ENCODE measurements around the gene RSRC1. TPM values are rescaled to one million over a fixed set of nuclear protein-coding genes. Genes with fewer than 3 reads are reported as not detected.
A peak's percentile ranks its signal among the peaks of the same experiment; 100 is the strongest.

The RSRC1 gene
- total and polyA plus RNA-seq, 2 of the 13 experiments (the other 11 are each of a cell fraction or from before 2014, with no cell fraction given) = 4.9 to 63.0 TPM

DNA sequence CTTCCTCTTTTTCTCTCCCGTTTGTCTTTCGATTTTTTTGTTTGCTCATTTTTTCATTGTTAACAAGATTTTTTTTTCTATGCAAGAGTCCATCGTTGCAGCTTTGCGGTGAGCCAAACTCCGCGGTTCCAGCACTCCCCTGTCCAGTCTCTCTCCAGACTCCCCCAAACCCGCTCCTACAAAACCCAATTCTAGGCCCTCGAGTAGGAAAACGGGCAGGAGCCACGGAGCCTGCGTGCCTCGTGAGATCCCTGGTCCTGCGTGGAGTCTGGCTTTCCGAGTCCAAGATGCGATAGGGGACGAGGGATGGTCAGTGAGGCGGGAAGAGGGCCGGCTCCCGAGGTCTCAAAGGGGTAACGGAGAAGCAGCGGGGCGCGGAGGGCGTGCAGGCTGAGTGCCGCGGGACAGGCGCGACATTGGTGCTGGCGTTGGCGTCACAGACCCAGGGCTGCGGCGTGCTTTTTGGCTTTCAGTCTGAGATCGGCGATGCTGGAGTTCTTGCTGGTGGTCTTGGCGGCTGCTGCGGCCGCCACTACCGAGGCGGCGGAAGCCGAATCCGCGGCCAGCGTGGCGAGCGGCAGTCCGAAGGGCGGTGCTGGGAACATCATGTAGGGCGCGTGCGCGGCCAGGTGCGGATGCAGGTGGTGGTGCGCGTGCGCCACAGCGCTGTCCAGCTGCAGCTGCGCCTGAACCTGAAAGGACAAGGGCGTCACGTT lies 12.1 kb upstream of the RSRC1 start (continued):
- TF ChIP-seq, protein P1, sequence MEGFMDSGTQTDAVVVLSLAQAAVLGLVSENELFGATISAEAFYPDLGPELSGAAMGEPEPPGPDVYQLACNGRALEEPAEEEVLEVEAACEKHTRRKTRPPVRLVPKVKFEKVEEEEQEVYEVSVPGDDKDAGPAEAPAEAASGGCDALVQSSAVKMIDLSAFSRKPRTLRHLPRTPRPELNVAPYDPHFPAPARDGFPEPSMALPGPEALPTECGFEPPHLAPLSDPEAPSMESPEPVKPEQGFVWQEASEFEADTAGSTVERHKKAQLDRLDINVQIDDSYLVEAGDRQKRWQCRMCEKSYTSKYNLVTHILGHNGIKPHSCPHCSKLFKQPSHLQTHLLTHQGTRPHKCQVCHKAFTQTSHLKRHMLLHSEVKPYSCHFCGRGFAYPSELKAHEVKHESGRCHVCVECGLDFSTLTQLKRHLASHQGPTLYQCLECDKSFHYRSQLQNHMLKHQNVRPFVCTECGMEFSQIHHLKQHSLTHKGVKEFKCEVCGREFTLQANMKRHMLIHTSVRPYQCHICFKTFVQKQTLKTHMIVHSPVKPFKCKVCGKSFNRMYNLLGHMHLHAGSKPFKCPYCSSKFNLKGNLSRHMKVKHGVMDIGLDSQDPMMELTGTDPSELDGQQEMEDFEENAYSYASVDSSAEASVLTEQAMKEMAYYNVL (CRISPR knock-in tag; IDR thresholded peaks at IDR 0.05; ENCODE audit: borderline replicate concordance) = 0 out of 2 replicates have a peak, but pooled peaks have one; percentile 62
- TF ChIP-seq KDM1A (CRISPR knock-in tag; IDR thresholded peaks at IDR 0.05) = 0 out of 2 replicates have a peak, but pooled peaks have one; percentile 33
- TF ChIP-seq, protein P2, sequence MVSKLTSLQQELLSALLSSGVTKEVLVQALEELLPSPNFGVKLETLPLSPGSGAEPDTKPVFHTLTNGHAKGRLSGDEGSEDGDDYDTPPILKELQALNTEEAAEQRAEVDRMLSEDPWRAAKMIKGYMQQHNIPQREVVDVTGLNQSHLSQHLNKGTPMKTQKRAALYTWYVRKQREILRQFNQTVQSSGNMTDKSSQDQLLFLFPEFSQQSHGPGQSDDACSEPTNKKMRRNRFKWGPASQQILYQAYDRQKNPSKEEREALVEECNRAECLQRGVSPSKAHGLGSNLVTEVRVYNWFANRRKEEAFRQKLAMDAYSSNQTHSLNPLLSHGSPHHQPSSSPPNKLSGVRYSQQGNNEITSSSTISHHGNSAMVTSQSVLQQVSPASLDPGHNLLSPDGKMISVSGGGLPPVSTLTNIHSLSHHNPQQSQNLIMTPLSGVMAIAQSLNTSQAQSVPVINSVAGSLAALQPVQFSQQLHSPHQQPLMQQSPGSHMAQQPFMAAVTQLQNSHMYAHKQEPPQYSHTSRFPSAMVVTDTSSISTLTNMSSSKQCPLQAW (CRISPR knock-in tag; IDR thresholded peaks at IDR 0.05) = peak; percentile 96
- no peak for TF ChIP-seq TOE1 (CRISPR knock-in tag; IDR thresholded peaks at IDR 0.05)
- TF ChIP-seq BRCA1 (CRISPR knock-in tag; IDR thresholded peaks at IDR 0.05) = peak; percentile 97
- TF ChIP-seq ZNF282 (IDR thresholded peaks at IDR 0.05; ENCODE audit: partially characterized antibody) = no peak
- peak; percentile 92; the same call in 1 of the 2 replicates for TF ChIP-seq ZNF773 (CRISPR knock-in tag; IDR thresholded peaks at IDR 0.05; ENCODE audit: borderline replicate concordance)
- TF ChIP-seq JUN (CRISPR knock-in tag; IDR thresholded peaks at IDR 0.05) = peak; percentile 85
- TF ChIP-seq, protein P3, sequence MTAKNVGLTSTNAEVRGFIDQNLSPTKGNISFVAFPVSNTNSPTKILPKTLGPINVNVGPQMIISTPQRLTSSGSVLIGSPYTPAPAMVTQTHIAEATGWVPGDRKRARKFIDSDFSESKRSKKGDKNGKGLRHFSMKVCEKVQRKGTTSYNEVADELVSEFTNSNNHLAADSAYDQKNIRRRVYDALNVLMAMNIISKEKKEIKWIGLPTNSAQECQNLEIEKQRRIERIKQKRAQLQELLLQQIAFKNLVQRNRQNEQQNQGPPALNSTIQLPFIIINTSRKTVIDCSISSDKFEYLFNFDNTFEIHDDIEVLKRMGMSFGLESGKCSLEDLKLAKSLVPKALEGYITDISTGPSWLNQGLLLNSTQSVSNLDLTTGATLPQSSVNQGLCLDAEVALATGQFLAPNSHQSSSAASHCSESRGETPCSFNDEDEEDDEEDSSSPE (CRISPR knock-in tag; IDR thresholded peaks at IDR 0.05) = peak; percentile 75
- peak; percentile 84 for TF ChIP-seq MEF2D (CRISPR knock-in tag; IDR thresholded peaks at IDR 0.05)
- TF ChIP-seq FOXM1 (CRISPR knock-in tag; IDR thresholded peaks at IDR 0.05) = peak; percentile 88
- TF ChIP-seq HCFC1 (IDR thresholded peaks at IDR 0.05; ENCODE audit: low read depth, low read length) = no peak
- peak; percentile 97 for TF ChIP-seq ZNF598 (CRISPR knock-in tag; IDR thresholded peaks at IDR 0.05; ENCODE audit: borderline replicate concordance)
- TF ChIP-seq ZIK1 (CRISPR knock-in tag; IDR thresholded peaks at IDR 0.05; ENCODE audit: borderline replicate concordance, low read depth) = peak; percentile 98
- no peak for TF ChIP-seq NBN (conservative IDR thresholded peaks at IDR 0.05)
- TF ChIP-seq SIX1 (CRISPR knock-in tag; IDR thresholded peaks at IDR 0.05; ENCODE audit: borderline replicate concordance) = no peak
- peak; percentile 99 for TF ChIP-seq ZNF883 (CRISPR knock-in tag; IDR thresholded peaks at IDR 0.05; ENCODE audit: not compliant biosample characterization)
- peak; percentile 86 for TF ChIP-seq ZNF574 (CRISPR knock-in tag; IDR thresholded peaks at IDR 0.05)
- TF ChIP-seq, protein P4, sequence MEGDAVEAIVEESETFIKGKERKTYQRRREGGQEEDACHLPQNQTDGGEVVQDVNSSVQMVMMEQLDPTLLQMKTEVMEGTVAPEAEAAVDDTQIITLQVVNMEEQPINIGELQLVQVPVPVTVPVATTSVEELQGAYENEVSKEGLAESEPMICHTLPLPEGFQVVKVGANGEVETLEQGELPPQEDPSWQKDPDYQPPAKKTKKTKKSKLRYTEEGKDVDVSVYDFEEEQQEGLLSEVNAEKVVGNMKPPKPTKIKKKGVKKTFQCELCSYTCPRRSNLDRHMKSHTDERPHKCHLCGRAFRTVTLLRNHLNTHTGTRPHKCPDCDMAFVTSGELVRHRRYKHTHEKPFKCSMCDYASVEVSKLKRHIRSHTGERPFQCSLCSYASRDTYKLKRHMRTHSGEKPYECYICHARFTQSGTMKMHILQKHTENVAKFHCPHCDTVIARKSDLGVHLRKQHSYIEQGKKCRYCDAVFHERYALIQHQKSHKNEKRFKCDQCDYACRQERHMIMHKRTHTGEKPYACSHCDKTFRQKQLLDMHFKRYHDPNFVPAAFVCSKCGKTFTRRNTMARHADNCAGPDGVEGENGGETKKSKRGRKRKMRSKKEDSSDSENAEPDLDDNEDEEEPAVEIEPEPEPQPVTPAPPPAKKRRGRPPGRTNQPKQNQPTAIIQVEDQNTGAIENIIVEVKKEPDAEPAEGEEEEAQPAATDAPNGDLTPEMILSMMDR (CRISPR knock-in tag; IDR thresholded peaks at IDR 0.05) = 0 out of 2 replicates have a peak, but pooled peaks have one; percentile 21
- TF ChIP-seq ZNF256 (CRISPR knock-in tag; conservative IDR thresholded peaks at IDR 0.05) = 0 out of 2 replicates have a peak, but pooled peaks have one; percentile 75
- no peak for TF ChIP-seq SMARCC2 (IDR thresholded peaks at IDR 0.05)

Measured in HepG2 (cell line).